HG03571 (cell line): ENCODE results near the gene ZNF518B.

ENCODE experiments used
- ATAC-seq: cut with Tn5 transposase; IDR thresholded peaks from one replicate; pipeline ENCODE4 v1.9.1; 2021; ENCODE audit not compliant: unreplicated experiment

ZNF518B gene, protein sequence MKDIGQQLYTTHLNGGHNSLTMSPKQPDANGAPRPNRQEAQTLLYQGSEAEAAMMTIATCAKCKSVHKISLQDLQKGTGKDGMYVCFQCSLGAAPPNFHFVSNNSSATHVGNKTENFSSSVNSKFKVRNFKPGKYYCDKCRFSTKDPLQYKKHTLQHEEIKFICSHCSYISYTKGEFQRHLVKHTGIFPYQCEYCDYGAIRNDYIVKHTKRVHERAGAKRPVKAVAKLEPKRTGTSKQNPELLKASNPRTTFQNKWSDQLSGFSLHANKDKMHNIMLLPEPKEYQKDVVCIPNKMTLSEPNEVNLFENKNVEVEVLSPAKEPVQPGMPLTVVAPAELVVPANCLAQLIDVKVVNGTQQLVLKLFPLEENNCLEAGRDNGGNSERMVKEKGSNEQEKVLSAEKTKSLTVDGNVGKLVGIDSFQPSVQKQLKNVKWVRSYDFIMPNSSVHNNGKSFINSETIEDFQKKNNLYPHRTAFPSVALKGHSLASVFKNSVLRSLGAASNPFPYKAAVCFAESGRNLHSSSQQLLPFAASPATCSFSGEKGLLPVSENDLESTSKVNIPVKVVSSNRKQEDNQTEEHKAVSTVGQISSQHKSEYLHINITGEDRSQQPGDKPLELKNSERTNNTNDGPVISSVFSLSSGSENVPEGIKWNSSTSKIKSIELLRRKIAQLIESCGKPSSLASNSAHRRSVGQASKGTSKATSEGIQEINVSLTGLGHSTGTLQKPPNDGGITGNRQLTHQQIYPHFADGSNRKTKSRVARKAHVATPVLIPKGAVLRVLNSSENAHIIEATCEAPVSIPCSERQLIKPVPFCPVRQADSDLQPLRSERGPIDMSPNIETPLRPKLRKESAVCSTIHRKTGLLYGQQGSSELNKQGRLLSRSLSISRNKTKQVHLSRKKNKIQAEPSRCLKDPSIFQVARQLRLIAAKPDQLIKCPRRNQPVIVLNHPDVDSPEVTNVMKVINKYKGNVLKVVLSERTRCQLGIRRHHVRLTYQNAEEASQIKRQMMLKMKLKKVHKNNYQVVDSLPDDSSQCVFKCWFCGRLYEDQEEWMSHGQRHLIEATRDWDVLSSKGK

DNA sequence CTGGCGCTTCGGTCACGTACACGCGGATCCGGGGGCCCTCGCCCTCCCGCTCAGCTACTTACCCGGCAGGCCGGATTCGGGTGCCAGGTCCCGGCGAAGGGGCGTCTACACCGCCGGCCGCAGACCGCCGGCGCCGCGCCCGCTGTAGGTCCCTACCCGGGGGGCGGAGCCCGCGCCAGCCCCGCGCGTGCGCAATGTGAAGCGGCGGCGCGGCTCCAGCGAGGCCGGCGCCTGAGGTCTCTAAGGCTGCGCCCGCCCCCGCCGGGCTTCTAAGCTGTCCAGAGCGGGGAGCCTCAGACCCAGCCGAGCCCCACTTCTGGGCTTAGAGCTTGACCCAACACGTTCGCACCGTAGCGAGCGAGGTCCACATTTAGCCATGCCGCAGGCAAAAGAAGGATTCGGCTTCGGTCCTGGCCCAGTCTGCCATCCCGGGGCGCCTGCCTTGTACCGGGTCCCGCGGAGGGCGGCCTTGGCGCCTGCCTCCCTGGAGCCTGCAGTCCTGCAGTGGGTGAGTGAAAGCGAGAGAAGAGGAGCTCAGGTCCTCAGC lies at the start of gene ZNF518B:
TSS of gene ZNF518B (minus strand) at position 172 of the 547 bp plus-strand sequence. CDS start 11,098 bp downstream, outside the sequence.
- ATAC-seq, result peak; percentile 78

DNA sequence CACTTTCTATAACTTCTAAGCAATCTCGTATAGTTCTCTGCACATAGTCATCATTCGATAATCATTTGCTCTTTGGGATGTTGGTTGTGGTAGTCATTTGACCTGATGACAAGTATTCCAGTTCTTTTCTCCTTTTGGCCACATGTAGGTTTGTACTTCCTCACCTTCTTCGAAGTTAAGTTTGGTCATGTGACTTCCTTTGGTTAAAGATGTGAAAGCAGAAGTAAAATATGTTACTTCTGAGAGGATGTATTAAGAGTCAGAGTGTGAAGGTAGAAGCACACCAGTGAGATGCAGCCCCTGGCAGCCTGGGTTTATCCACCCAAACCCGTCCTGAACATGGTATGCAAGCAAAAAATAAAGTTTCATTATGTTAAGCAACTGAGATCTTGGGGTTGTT lies 48.9 kb upstream of the ZNF518B start:
- ATAC-seq, result no peak

DNA sequence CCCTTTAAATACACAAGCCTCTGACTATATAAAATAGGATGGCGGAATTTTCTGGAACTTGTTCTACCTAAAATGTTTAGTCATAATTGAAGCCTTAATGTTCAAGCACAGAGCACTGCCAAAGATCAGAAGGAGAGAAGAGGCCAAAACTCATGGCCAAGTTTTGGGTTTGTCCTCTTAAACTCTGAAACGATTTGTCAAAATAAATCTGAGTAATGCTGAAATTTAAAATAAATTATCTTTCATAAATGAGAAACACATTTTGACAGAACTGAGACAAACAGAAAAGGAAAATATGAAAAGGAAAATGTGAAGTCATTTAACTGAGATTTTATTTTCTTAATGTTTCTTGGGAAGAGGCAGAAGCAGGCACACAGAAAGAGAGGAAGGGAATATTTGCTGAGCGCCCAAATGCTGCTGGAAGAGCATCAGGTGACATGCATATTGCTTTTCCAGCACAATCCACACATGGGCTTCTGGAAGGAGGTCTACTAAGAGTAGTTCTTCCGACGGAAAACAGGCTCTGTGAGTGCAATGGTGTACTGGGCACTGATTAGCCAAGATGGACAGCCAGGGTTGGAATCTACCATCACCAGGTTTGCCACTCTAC lies 47.4 kb upstream of the ZNF518B start:
- no peak for ATAC-seq

DNA sequence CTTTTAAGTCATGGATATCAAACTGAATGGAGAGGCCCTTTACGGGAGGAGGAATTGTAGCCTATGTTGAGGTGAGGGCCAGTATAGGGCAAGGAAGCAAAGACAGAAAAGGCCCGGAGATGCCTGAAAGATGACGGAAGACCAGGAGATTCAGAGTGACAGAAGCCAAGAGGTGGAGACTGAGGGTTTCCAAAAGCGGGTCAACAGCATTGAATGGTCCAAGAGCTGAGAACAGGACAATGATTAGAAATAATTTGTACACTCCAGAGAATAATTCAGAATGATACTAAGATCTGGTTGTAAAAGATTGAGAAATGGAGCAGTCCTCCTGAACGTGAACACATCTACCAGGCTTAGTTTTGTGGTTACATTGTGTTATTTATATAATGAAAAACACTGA lies 45.5 kb upstream of the ZNF518B start:
- no peak for ATAC-seq

DNA sequence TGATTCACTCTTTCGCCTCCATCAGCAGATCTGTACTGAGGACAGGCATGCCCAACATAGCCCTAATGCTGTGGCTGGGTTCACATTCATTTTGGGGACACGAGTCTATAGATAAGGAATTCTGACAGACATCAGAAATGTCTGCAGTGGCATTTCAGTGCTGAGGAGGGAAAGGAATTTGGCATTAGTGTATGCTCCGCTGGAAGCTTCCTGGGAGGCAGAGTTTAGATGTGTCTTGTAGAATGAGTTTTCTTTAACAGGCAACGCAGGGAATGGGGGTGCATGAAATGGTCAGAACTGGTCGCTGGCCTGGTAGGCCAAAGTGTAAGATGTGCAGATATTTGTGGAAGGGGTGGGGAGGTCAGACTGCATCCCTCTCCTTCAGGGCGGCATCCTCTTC lies 43.5 kb upstream of the ZNF518B start:
- no peak for ATAC-seq

DNA sequence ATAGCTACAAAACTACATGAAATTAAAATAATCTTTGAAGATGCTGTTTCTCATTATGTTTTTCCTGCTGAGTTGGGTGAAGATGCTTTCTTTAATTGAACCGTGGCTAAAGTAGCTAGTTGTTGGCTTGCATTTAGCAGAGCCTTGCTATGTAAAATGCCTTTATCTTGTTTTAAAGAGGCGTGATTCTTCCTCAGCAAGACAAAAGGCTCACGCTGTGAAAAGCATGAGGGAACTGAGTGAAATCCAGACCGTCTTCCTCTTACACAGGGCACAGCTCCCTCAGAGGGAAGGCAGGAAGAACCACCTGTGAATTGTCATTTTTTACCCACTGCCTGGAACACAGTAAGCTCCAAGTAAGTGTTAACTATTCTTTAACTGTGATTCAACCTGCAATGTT lies 39.0 kb upstream of the ZNF518B start:
- ATAC-seq, result no peak

DNA sequence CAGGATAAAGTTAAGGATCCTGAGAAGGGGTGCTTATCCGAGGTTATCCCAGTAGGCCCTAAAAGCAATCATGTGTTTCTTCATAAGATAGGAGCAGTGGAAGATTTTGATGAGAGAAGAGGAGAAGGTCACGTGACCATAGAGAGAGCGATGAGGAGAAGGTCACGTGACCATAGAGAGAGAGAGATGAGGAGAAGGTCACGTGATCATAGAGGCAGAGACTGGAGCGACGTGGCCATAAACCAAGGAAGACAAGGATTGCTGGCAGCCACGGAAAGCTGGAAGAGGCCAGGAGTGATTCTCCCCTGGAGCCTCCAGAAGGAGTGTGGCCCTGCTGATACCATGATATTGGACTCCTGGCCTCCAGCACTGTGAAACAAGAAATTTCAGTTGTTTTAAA lies 38.4 kb upstream of the ZNF518B start:
- no peak for ATAC-seq

DNA sequence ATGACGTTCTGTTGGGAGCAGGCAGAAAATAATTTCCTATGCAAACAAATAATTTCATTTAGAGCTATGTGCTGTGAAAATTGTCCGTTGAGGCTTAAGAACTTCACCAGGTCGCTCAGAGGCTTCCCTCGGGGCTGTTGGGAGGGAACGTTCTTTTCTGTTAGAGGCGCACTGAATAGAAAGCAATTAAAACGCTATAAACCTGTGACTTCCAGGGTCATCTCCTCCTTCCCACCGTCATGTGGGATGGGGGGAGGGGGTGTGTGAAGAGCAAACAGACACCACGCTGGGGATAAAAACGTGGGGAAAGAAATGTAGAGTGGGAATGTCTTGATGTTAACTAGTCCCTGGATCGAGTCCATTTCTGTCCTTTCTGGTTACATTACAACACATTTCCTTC lies 35.2 kb upstream of the ZNF518B start:
- no peak for ATAC-seq

DNA sequence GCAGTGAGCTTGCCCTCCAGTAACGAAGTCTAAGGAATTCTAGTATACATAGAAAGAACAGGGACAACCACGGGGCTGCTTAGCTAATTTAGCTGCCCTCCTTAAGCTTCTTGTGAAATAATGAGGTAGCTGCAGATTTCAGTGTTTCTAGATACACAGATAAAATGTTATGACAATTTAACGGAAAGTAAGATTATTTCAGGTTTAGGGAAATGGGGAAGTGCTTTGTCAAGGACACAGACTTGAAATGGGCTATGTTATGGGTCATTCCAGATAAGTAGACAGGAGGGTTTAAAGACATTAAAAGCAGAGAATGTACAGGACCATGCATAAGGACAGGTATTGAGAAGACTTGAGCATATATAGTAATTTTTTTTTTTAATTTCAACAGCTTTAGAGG lies 34.2 kb upstream of the ZNF518B start:
- ATAC-seq, result no peak

DNA sequence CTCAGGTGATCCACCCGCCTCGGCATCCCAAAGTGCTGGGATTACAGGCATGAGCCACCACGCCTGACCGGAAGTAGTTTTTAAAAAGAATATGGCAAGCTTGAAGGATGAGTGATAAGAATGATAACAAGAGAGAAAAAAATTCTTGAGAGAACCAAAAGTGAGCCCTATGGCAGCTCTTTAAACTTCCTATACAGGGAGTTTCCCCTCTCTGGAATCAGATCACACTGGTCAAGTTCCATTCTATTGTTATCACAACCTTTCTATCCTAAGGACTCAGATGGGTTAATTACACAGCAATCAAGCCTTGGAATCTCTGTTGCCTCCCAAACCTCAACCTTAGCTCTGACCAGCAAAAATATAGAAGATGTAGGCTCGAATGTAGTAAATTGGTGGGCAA lies 33.8 kb upstream of the ZNF518B start:
- ATAC-seq, result no peak

DNA sequence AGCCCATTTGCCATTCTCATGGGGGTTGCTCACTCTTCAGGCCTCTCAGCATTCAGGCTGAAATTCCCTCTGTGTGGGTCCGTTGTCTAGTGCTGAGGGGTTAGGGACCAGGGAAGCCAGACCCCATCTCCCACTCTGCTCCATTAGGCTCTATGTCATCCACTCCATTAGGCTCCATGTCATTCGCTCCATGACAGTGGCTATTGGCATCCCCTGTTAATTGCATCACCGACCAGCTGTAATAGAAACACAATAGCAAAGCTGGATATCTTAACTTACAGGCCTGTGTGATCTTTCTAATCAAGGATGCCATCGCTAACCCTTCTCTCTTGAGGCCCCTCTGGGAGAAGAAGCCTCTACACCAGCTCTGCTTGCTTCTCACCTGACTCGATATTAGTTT lies 25.7 kb upstream of the ZNF518B start:
- ATAC-seq, result no peak

DNA sequence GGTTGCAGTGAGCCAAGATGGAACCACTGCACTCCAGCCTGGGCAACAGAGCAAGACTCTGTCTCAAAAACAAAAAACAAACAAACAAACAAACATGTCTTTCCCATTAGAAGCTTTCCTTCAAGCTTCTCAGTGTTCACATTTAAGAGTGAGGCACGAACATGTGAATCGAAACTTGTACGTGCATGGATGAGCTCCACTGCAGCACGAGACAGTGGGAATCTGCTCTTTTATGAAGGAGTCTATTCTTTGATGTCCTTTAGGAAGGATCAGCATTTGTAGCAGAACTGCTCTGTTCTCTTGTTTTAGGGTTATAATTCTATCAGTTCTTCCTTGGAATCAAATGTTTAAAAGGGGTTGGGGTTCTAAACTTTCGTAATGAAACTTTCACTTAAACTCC lies 23.4 kb upstream of the ZNF518B start:
- no peak for ATAC-seq

DNA sequence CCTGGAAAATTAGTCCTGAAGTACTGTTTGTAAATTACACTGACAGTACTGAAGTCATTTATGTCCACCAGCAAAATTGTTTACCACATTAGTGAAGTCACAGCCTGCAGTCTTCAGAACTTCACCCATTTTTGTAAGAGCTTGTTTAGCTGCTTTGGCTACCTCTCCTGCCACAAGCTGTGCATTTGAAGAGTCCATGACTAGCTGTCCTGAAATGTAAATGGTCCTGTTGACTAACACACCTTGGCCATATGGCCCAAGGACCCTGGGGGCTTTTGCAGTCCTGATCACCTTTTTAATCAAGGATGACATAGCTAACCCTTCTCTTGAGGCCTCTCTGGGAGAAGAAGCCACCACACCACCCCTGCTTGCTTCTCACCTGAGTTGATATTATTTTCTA lies 21.4 kb upstream of the ZNF518B start:
- ATAC-seq, result no peak

DNA sequence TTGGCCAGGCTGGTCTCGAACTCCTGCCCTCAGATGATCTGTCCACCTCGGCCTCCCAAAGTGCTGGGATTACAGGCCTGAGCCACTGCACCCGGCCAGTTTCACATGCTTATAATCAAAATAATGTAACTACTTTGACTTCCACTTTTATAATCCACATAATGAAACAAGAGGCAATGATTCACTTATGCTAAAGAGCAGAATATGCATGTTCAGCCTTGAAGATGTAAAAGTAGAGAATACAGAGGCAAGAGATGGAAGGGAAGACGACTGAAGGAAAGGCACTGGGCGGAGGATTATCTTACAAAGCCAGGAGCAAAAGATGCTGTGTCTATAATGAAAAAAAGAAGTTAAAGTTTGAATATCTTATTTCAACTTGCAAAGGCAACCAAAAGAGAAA lies 13.3 kb upstream of the ZNF518B start:
- ATAC-seq, result no peak

DNA sequence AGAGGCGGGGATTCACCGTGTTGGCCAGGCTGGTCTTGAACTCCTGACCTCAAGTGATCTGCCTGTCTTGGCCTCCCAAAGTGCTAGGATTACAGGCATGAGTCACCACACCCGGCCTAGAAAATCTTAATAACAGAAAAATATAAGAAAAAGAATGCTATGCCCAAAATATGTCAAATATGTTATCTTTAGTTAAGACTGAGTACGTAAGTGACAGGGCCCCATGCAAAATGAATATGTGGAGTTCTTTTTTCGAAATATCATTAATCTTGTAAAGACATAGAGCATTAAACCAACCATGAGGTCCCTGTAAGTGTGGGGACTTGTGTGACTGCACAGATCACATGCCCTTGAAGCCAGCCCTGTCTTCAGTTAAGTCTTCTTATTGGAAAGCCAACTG lies 8.9 kb upstream of the ZNF518B start:
- no peak for ATAC-seq

DNA sequence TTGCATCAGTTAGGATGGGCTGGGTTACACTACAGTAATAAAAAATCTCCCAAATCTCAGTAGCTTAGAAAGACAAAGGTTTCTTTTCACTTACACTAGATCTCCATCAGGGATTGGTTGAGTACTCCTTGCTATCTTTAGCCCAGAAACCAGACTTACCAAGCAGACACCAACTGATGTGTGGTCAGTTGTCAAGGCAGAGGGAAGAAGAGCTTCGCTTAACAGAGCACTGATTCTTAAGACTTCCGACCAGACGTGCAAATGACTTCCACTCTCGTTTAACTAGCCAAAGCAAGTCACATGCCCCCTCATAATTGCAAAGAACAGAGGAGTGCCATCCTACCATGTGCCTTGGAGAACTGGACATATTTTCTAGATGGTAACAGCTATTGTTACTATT lies 5.7 kb upstream of the ZNF518B start:
- ATAC-seq, result no peak

DNA sequence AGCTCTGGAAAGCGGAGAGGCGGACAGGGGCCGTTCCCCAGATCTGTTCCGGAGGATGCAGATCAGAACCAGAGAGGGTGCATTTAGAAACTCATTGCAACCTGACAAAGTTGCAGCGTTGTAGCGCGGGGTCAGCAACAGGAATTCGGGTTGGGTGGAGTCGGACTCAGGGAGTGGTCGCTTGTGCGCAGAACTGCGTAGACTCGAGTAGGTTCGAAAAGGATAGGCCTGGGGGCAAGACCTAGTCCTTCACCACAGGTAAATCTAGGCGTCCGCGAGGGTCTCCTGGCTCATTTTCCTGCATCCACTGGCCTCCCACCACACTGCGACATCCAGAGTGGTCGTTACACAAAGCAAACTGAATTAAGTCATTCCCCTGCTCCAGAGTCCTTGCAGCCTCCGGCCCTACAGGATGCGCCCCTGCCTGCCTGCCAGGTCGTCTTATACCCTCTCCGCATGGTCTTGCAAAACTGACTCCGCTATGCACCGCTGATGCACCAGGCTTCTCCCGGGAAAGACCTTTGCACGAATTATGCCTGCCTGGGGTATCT lies 4.7 kb upstream of the ZNF518B start:
- ATAC-seq, result no peak

DNA sequence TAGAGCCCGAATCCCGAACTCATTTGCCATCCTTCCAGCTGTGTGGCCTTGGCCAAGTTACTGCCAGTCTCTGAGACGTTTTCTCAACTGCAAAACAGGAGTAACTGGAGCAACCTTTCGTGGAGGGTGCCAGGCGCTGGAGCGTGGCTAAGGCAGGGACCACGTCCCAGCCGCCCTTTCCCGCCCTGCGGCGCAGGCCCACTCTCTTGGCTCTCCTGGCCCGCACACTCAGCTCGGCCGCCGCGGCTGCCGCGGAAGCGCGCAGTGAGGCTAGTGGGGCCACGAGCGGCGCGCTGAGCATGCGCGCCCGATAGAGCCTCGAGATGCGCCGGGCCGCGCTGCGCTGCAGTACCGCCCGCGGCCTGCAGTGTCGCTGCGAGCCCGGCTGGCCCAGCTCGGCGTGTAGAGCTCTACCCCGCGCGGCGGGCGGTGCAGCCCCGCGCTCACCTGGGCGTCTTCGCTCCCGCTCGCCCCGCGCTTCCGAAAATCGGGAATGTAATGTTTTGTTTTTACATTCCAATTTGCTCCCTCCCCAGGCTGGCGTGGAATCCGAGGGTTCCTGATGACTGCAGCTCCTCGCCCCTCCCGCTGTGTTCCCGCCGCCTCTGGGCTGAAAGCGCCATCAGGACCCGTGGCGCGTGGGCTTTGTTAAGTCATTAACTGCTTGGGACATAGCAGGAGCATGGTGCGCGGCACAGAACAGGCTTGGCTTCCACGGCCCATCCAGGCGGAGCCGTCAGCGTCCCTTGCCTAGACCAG lies 4.0 kb upstream of the ZNF518B start:
- ATAC-seq, result peak; percentile 60

DNA sequence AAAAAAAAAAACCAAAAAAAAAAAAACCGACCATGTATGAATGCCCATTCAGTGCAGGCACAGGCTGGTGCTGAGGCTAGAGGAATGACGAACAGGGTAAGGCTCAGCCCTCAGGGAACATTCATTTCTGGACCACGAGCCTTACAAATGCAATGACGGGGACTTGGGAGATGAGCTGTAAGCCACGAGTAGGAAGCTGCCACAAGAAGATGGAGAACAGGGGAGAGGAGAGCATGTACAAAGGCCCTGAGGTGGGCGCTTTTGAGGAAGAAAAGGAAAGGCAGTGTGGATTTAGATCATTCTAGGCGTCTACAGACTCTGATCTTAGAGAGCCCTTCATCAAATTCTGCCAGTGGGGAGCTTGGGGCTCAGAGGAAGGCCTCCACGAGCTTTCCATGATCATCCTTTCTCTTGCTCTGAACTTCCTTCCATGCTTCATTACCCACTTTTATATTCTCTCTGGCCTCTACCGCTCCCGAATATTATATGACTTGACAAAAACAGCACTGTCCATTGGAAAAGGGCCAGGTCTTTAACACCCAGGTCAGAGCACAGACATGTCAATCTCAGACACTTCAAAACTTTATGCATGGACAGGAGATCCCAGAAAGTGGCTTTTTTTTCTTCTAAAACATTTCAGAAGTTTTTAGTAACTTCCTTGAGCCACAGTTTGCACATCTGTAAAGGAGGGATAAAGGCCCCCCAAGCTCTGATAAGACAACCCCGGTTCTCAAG lies 3.3 kb upstream of the ZNF518B start:
- ATAC-seq, result no peak
